Erythroblast (primary cell): Measurements from ENCODE around the gene FBLN2.

Experiments used
- DNase-seq, 2 experiments: peaks; one replicate each; lab custom pipeline; 2025; lab: John Stamatoyannopoulos, UW
- GATA1 ChIP-seq: IDR thresholded peaks from 2 replicates; pipeline ENCODE4 v1.6.1; 2011; ENCODE audit warnings: low read depth, mild to moderate bottlenecking, control low read depth, low read length, moderate library complexity
- POLR2A ChIP-seq: IDR thresholded peaks from 2 replicates; pipeline ENCODE4 v1.6.1; 2011; ENCODE audit warnings: mild to moderate bottlenecking, low read length

FBLN2 gene

GRCh38 chr3:13671482-13672233 lies 122.7 kb downstream of the FBLN2 start:
- DNase-seq = no peak
- TF ChIP-seq GATA1 (no peak), POLR2A (no peak)

- TF ChIP-seq GATA1 (no peak), POLR2A (no peak)
- no peak for DNase-seq
Observed at GRCh38 chr3:13673207-13673606, 124.3 kb downstream of the FBLN2 start.

- no peak for TF ChIP-seq POLR2A
- no peak for TF ChIP-seq GATA1
- DNase-seq = no peak
Observed at GRCh38 chr3:13674538-13675185, 125.7 kb downstream of the FBLN2 start.

- no peak for DNase-seq
- TF ChIP-seq POLR2A = no peak
Observed at GRCh38 chr3:13676356-13677017, 127.6 kb downstream of the FBLN2 start.

GRCh38 chr3:13677272-13677671 lies 128.3 kb downstream of the FBLN2 start:
- no peak for DNase-seq
- TF ChIP-seq GATA1 (no peak), POLR2A (no peak)

- DNase-seq = no peak
- TF ChIP-seq POLR2A (no peak), GATA1 (no peak)
Observed at GRCh38 chr3:13681931-13682330, 133.0 kb downstream of the FBLN2 start.

GRCh38 chr3:13682331-13683013 lies 133.5 kb downstream of the FBLN2 start:
- DNase-seq = no peak
- TF ChIP-seq GATA1 (no peak), POLR2A (no peak)

GRCh38 chr3:13683288-13683687 lies 134.4 kb downstream of the FBLN2 start:
- no peak for DNase-seq
- no peak for TF ChIP-seq POLR2A
- no peak for TF ChIP-seq GATA1

GRCh38 chr3:13683772-13684171 lies 134.8 kb downstream of the FBLN2 start:
- TF ChIP-seq GATA1 = no peak
- TF ChIP-seq POLR2A = no peak
- DNase-seq = no peak

- DNase-seq = no peak
- TF ChIP-seq GATA1 (no peak), POLR2A (no peak)
Observed at GRCh38 chr3:13684350-13684749, 135.4 kb downstream of the FBLN2 start.

- no peak for DNase-seq
- TF ChIP-seq POLR2A = no peak
- TF ChIP-seq GATA1 = no peak
Observed at GRCh38 chr3:13684854-13685253, 135.9 kb downstream of the FBLN2 start.

- TF ChIP-seq GATA1 (no peak), POLR2A (no peak)
- no peak for DNase-seq
Observed at GRCh38 chr3:13685721-13686120, 136.8 kb downstream of the FBLN2 start.

- DNase-seq = no peak
- TF ChIP-seq POLR2A (no peak), GATA1 (no peak)
Observed at GRCh38 chr3:13686367-13687160, 137.6 kb downstream of the FBLN2 start.

GRCh38 chr3:13687517-13687943 lies 138.6 kb downstream of the FBLN2 start:
- TF ChIP-seq GATA1 (no peak), POLR2A (no peak)
- DNase-seq = no peak
